ENCODE measurements around the gene CCDC7.
"Not testable (repeated sequence)": the region's sequence is repeated elsewhere in the genome, so short reads cannot be mapped to it uniquely, and the experiment has no call there.

Gene CCDC7

GRCh38 chr10:32454148-32454547, 8.2 kb downstream of the CCDC7 start:
- DNase-seq (ENCODE audit: low read depth): no peak

GRCh38 chr10:32459051-32459698, 13.2 kb downstream of the CCDC7 start:
- no peak for DNase-seq (ENCODE audit: low read depth)

GRCh38 chr10:32461203-32461602, 15.3 kb downstream of the CCDC7 start:
- no peak for DNase-seq (ENCODE audit: low read depth)

- no peak for DNase-seq (ENCODE audit: low read depth)
These were observed 25.3 kb downstream of the CCDC7 start for GRCh38 chr10:32471232-32471631.

GRCh38 chr10:32477499-32477898, 31.6 kb downstream of the CCDC7 start:
- no peak for DNase-seq (ENCODE audit: low read depth)

GRCh38 chr10:32481606-32482005, 35.7 kb downstream of the CCDC7 start:
- no peak for DNase-seq (ENCODE audit: low read depth)

GRCh38 chr10:32483019-32483502, 37.1 kb downstream of the CCDC7 start:
- not testable (repeated sequence) for DNase-seq (ENCODE audit: low read depth)

- DNase-seq (ENCODE audit: low read depth): not testable (repeated sequence)
These were observed 42.1 kb downstream of the CCDC7 start for GRCh38 chr10:32488038-32488437.

GRCh38 chr10:32489158-32489557, 43.2 kb downstream of the CCDC7 start:
- no peak for DNase-seq (ENCODE audit: low read depth)

GRCh38 chr10:32489901-32490300, 44.0 kb downstream of the CCDC7 start:
- DNase-seq (ENCODE audit: low read depth): no peak

- not testable (repeated sequence) for DNase-seq (ENCODE audit: low read depth)
These were observed 48.6 kb downstream of the CCDC7 start for GRCh38 chr10:32494562-32494961.

GRCh38 chr10:32500136-32500535, 54.2 kb downstream of the CCDC7 start:
- DNase-seq (ENCODE audit: low read depth): not testable (repeated sequence)

- no peak for DNase-seq (ENCODE audit: low read depth)
These were observed 56.0 kb downstream of the CCDC7 start for GRCh38 chr10:32501906-32502305.

GRCh38 chr10:32505762-32506420, 60.0 kb downstream of the CCDC7 start:
- DNase-seq (ENCODE audit: low read depth): not testable (repeated sequence)

- DNase-seq (ENCODE audit: low read depth): no peak
These were observed 65.7 kb downstream of the CCDC7 start for GRCh38 chr10:32511599-32511998.

GRCh38 chr10:32516567-32517495, 70.9 kb downstream of the CCDC7 start:
- no peak for DNase-seq (ENCODE audit: low read depth)

GRCh38 chr10:32530231-32530630, 84.3 kb downstream of the CCDC7 start:
- no peak for DNase-seq (ENCODE audit: low read depth)

GRCh38 chr10:32538256-32538655, 92.3 kb downstream of the CCDC7 start:
- no peak for DNase-seq (ENCODE audit: low read depth)

GRCh38 chr10:32540691-32541470, 94.9 kb downstream of the CCDC7 start:
- no peak for DNase-seq (ENCODE audit: low read depth)

- DNase-seq (ENCODE audit: low read depth): no peak
These were observed 102.3 kb downstream of the CCDC7 start for GRCh38 chr10:32548208-32548607.

GRCh38 chr10:32556783-32557395, 110.9 kb downstream of the CCDC7 start:
- no peak for DNase-seq (ENCODE audit: low read depth)

Data from stimulated activated CD8-positive, alpha-beta memory T cell treated with anti-CD3 and anti-CD28 coated beads, Interleukin-4, amount 100 ng/mL, for 24 hours (primary cell).